Cardiac muscle cell (in vitro differentiated cells and primary cell): ENCODE data around the gene SLC23A3. TPM values are rescaled to one million over a fixed set of nuclear protein-coding genes. Genes with fewer than 3 reads are reported as not detected.

Source experiments
- DNase-seq, 2 donors: peaks; one replicate each; pipeline versions ENCODE4 v3.0.0 to v3.0.0-alpha.2; 2010 to 2017; ENCODE audit warnings: low read depth in 1 of 2, low spot score in 1 of 2
- H3K27ac ChIP-seq: fragments of 200-600 bp; sonication (generic); 2 replicates; pipeline ENCODE4 v1.5.1; 2016
- H3K27me3 ChIP-seq: fragments of 200-600 bp; sonication (generic); 2 replicates; pipeline ENCODE4 v1.6.0; 2016; ENCODE audit warnings: control low read depth
- H3K36me3 ChIP-seq: fragments of 200-600 bp; sonication (generic); 2 replicates; pipeline ENCODE4 v1.5.1; 2016; ENCODE audit warnings: control low read depth
- H3K4me1 ChIP-seq: fragments of 200-600 bp; sonication (generic); 2 replicates; pipeline ENCODE4 v1.8.1; 2017; ENCODE audit warnings: low read depth, mild to moderate bottlenecking, mixed run types
- H3K4me3 ChIP-seq: fragments of 200-600 bp; sonication (generic); 2 replicates; pipeline ENCODE4 v1.5.1; 2016; ENCODE audit warnings: mild to moderate bottlenecking
- H3K9me3 ChIP-seq: fragments of 200-600 bp; sonication (generic); 2 replicates; pipeline ENCODE4 v1.5.1; 2017; ENCODE audit warnings: low read depth, mild to moderate bottlenecking, control low read depth
- polyA plus RNA-seq: library from polyadenylated mRNA; unstranded; fragments of >200 nt; fragmentation: Nextera tagmentation; extraction: Ambion mirVana; gene quantifications from 2 replicates; pipeline ENCODE4 v1.2.1, GENCODE V29; 2016
- total RNA-seq: library from RNA; depleted of rRNA; stranded (reverse); fragments of >200 nt; gene quantifications from 2 replicates; pipeline ENCODE4 v1.2.3, GENCODE V29; 2016
- TF ChIP-seq, protein P1 (sequence below): IDR thresholded peaks from 2 replicates; pipeline ENCODE4 v1.5.1; 2012; ENCODE audit warnings: low read depth, mild to moderate bottlenecking, low read length

SLC23A3 gene
- total and polyA plus RNA-seq, 2 experiments from 2014 or later, result 0.09 TPM; not detected in 1

DNA sequence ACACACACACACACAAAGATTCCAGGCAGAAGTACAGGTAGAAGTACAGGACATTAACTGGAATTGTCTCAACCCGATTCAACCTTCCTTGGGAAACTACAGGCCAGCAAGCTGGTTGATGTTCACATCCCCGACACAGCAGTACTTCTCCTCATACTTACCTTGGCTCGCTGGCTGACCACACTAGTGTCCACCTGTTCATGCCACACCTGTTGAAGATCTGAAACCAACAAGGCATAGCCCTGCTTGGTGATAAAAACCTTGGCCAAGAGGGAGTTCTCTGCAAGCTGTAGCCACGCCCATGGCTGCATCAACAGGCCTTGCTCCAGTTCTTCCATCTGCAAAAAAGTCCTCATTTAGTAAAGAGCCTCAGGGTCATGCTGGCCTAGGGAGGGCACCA lies 11.8 kb downstream of the SLC23A3 start:
- DNase-seq, result no peak
- Histone ChIP-seq H3K4me3 (no peak overlapping the region), H3K36me3 (peaks cover 3% of the 10 kb centered on the region), H3K4me1 (peaks cover 4% of the 10 kb centered on the region), H3K9me3 (no peaks in the 10 kb centered on the region), H3K27ac (no peak overlapping the region), H3K27me3 (no peaks in the 10 kb centered on the region)
- TF ChIP-seq, protein P1, sequence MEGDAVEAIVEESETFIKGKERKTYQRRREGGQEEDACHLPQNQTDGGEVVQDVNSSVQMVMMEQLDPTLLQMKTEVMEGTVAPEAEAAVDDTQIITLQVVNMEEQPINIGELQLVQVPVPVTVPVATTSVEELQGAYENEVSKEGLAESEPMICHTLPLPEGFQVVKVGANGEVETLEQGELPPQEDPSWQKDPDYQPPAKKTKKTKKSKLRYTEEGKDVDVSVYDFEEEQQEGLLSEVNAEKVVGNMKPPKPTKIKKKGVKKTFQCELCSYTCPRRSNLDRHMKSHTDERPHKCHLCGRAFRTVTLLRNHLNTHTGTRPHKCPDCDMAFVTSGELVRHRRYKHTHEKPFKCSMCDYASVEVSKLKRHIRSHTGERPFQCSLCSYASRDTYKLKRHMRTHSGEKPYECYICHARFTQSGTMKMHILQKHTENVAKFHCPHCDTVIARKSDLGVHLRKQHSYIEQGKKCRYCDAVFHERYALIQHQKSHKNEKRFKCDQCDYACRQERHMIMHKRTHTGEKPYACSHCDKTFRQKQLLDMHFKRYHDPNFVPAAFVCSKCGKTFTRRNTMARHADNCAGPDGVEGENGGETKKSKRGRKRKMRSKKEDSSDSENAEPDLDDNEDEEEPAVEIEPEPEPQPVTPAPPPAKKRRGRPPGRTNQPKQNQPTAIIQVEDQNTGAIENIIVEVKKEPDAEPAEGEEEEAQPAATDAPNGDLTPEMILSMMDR, result no peak

DNA sequence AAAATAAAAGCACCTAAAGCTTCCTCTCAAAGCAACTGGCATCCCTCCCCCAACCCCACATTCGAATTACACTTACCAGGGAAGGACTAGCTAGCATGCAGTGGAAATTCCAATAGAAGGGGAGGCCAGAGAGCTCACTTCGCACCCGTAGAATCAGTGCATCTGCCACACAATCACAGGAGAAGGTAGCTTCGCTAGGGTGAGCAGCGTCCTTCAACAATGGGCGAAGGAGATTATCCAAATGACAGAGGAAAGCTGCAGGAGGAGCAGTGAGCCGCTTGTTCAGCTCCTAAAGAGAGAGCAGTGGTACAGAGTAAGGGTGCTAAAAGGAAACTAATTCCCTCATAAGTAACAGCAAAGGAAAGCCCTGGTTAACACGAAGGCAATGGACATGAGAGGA lies 12.4 kb downstream of the SLC23A3 start:
- Histone ChIP-seq H3K27me3 (no peaks in the 10 kb centered on the region), H3K36me3 (peaks cover 3% of the 10 kb centered on the region), H3K4me3 (no peak overlapping the region), H3K4me1 (peaks cover 4% of the 10 kb centered on the region), H3K9me3 (no peaks in the 10 kb centered on the region), H3K27ac (no peak overlapping the region)
- TF ChIP-seq, protein P1, result no peak
- DNase-seq, result no peak

DNA sequence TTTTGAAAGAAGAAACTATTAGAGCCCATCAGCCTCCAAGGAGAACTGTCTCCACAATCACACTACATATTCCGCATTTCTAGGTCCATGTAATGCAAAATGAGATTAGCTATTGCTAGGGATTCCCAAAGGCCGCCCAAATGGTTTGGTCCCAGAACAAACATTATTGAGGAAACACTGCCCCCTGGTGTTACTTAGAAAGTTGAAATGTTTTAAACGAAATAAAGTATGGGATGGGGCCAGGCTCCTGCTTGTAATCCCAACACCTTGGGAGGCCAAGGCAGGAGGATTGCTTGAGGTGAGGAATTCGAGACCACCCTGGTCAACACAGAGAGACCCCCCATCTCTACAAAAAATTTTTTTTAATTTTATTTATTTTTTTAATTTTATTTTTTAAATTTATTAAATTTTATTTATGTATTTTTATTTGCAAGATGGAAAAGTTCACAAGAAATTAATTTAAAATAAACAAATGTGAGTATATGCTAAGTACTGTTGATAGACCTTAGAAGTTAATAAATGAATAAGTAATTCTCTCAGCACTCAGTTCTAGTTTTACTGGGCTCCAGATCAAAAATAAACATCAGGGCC lies 14.7 kb downstream of the SLC23A3 start:
- Histone ChIP-seq H3K27ac (no peak overlapping the region), H3K9me3 (no peaks in the 10 kb centered on the region), H3K4me3 (no peak overlapping the region), H3K27me3 (no peaks in the 10 kb centered on the region), H3K36me3 (peaks cover 3% of the 10 kb centered on the region), H3K4me1 (peaks cover 4% of the 10 kb centered on the region)
- DNase-seq, result peak; percentile 85 to 90
- TF ChIP-seq, protein P1, result peak; percentile 46

DNA sequence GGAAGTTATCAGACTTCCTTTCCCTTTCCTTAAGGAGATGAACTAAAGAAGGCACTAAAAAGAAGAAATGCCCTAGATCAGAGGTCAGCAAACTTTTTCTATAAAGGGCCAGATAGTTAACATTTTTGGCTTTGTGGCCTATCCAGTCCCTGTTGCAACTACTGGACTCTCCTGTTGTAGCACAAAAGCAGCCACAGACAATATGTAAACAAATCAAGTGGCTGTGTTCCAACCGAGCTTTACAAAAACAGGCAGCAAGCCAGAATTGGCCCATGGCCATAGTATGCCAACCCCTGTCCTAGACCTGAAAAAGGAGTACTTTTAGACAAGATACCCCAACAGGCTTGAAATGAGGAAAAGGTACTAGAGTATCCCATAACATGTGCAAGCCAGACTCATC lies 20.2 kb downstream of the SLC23A3 start:
- H3K9me3 ChIP-seq, result no peaks in the 10 kb centered on the region
- H3K27me3 ChIP-seq, result no peaks in the 10 kb centered on the region
- TF ChIP-seq, protein P1, result no peak
- H3K4me3 ChIP-seq, result no peak overlapping the region
- H3K4me1 ChIP-seq, result no peaks in the 10 kb centered on the region
- H3K36me3 ChIP-seq, result peaks cover 7% of the 10 kb centered on the region
- DNase-seq, result peak in 1 of 2 donors; percentile 48
- no peak overlapping the region for H3K27ac ChIP-seq

DNA sequence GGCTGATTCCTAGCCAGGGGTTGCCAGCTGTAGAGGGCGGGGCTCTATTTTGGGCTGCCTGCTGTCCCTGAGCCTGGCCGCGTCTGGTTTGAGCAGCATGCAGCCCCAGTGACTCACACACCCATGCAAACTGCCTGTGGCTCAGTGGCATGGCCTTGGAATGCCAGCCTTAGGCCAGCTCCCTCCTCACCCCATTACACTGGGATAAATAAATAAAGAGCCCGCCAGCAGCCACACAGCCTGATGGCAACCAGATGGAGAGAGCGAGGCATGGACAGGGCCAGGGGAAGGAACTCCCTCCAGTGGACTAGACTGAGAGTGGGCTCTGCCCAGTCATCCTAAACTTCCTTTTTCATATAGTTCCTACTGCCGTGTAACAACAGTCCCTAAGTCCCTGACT lies 27.5 kb downstream of the SLC23A3 start:
- peak in 1 of 2 donors; percentile 47 for DNase-seq
- H3K36me3 ChIP-seq, result peaks cover 9% of the 10 kb centered on the region

More for the DNA sequence above, 27.5 kb downstream of the SLC23A3 start:
- Histone ChIP-seq H3K9me3 (no peaks in the 10 kb centered on the region), H3K27me3 (no peaks in the 10 kb centered on the region), H3K27ac (no peak overlapping the region), H3K4me3 (no peak overlapping the region), H3K4me1 (no peaks in the 10 kb centered on the region)
- TF ChIP-seq, protein P1, result peak; percentile 14
